HG03095 (cell line): Measurements from ENCODE around the gene N4BP3.
"Not testable (repeated sequence)": the region's sequence is repeated elsewhere in the genome, so short reads cannot be mapped to it uniquely, and the experiment has no call there.

Source experiments
- ATAC-seq: cut with Tn5 transposase; IDR thresholded peaks from one replicate; pipeline ENCODE4 v1.9.1; 2021; ENCODE audit warnings: moderate library complexity; ENCODE audit not compliant: unreplicated experiment

N4BP3 gene

DNA sequence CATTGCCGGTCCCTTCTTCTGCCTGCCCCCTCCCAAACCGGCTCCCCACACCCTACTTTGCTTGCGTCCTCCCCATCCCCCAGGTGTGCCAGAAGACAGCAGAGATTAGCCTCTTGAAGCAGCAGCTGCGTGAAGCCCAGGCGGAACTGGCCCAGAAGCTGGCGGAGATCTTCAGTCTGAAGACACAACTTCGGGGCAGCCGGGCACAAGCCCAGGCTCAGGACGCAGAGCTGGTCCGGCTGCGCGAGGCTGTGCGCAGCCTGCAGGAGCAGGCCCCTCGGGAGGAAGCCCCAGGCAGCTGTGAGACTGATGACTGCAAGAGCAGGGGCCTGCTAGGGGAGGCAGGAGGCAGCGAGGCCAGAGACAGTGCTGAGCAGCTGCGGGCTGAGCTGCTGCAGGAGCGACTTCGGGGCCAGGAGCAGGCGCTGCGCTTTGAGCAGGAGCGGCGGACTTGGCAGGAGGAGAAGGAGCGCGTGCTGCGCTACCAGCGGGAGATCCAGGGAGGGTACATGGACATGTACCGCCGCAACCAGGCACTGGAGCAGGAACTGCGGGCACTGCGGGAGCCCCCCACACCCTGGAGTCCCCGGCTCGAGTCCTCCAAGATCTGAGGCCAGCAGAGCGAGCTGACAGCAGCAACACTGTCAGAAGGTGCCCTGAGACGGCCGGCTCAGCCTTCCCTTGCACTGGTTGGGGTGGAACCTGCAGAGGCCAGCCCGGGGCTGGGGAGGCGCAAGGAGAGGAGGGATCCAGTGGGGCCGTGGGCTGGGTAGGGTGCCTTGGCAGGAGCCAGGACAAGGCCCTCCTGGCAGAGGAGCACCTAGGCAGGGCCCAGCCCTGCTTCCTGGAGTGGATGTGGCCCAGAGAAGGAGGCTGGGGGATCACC, 8.3 kb downstream of the N4BP3 start:
- no peak for ATAC-seq

DNA sequence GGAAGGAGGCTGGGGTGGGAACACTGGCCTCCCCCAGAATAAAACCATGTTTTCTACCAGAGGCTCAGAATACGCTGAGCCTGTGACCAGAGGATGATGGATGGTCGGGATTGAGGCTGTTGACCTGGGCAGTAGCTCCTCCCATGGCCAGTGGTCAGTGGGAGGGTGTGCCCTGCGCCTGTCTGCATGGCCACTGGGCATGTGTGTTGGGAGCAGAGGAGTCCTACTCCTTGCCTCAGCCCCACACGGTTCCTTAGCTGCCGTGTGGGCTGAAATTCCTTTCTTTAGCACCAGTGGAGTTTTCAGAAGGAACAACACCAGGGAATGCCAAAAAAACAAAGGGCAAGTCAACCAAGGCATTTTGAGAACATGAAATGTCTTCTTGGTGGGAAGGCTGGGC, 9.0 kb downstream of the N4BP3 start:
- ATAC-seq, result no peak

DNA sequence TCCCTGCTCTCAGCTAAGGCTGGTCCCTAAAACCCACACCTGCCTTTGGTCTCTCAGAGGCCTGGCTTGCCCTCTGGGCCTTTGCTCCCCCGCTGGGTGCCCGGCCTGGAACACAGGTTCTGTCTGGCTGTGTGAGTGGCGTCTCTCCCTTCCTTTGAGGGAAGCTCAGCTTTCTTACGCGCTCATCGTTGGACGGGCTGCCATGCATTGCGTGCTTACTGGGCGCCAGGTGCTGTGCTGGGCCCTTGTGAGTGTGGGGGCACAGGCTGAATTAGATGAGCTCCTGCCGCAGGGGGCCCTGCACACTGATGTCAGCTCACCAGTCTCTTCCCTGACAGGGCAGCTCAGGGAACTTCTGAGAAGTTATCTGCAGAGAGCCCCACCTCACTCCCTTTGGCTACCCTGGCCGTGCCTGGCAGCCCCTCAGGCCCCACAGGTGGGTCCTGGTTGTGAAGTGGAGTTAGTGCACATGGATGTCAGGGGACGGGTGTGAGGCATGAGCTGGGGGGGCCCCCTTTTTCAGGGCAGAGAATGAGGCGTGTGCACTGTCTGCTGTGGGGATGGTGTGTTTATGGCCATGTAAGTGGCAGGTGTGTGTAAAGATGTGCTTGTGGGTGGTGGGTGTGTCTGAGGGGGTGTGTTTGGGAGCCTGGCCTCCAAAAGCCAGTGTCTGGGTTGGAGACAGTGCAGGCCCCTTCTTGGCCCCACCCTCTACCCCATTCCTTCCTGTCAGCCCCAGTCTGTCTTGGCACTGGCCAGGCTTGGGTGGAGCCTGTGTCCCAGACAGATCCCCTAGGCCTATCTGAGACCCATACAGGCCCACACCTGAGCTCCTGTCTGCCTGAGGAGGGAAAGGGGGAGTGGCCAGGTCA, 10.0 kb downstream of the N4BP3 start:
- ATAC-seq, result no peak

DNA sequence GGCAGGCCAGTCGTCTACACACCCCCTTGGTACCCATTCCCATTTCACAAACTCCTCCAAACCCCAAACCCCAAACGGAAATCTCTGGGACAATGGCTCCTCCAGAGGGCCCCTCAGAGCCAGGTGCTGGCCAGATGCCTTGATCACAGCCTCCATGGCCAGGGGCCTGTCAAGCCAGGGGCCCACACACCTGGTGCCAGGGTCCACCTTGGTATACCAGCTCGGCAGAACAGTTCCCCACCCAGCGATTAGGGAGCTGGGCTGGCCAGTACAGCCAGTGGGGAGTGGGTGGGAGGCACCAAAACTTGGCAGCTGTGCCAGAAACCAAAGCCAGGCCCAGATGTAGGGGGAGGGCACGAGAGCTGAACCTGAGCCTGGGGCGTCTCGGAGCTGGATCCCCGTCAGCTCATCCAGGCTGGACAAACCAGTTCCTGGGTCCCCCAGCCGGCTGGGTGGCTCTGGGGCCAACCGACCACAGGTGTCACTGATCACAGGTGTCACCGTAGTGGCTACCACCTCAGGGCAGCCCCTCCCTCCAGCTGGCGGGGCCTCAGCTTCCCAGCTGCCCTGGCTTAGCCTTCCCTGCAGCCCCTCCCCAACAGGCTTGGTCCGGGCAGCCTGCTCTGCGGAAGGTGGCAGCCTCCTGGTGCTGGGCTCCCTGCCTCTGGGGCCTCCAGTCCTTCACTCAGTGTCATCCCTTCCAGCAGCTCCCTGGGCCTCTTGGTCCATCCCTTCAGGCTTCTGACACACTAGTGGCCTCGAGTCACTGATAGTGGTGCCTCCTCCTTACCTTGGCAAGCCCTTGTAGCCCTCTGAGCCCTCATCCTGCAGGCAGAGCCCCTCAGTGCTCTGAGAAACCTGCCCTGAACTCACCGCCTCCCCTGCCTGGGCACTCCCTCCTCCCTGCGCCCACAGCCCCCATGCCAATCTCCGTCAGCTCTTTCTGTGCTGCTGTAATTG, 10.9 kb downstream of the N4BP3 start:
- no peak for ATAC-seq

DNA sequence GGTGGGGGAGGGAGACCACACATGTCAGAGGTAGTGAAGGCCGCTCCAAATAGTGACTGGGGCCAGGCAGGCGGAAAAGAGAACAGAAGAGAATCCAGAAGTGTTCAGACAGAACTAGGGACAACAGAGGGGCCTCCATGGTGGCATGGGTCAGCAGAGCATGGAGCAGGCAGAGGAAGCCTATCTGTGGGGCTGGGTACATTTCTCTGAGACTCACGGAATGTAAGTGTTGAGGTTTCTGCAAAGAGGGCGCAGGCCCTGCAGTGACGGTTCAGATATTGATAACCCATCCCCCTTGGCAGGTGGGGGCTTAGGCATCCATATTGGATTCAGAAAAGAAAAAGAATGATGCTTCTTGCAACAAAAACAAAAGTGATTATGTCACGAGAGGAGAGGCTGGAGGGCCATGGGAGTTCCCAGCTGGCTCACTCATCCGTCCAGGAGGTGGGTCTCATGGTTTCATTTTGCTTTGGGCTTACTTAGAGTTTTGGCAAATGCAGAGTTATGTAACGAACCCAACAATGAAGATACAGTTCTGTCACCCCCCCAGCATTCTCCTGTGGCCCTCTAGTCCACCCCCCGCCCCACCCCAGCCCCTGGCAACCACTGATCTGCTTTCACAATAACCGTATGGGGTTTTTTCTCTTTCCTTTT, 12.0 kb downstream of the N4BP3 start:
- ATAC-seq, result no peak

DNA sequence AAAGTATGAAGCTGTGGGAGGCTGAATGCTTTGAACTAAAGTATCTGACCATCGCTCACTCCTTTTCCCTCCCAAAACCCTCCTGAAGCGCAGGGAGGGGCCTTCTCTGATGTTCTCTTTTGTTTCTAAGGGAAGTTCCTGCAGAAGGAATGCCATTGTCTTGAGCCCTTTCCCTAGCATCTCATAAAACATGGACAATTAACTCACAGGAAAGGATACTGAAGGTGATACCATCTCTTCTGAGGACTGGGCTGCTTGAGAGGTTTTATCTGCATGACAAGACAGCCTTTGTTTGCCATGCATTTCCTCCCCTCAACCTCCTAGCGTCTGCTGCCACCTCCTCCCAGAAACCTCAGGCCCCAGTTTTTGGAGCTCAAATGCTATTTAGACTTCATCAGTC, 13.2 kb downstream of the N4BP3 start:
- no peak for ATAC-seq

DNA sequence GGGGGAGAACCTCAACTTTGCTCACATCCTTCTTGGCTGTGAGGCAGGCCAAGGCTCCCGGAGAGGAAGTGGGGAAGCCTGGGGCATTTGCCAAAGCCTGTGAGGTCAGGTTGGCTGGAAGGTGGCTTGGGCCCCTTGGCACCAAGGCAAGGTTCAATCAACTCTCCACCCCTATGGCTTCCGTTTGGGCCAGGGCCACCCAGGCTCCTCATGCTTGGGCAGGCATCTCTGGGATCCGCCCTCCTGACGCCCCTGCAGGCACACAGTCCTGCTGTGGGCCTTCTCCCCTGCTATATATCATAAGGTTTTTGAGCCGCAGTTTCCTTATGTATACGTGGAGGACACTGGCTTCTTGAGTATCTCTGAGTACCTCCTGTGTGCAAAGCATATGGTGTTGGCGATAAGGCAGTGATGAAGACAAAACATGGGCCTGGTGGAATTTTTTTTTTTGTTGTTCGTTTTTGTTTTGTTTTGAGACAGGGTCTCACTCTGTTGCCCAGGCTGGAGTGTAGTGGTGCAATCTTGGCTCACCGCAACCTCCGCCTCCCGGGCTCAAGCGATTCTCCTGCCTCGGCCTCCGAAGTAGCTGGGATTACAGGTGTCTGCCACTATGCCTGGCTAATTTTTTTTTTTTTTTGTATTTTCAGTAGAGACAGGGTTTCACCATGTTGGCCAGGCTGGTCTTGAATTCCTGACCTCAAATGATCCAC, 14.1 kb downstream of the N4BP3 start:
- ATAC-seq, result not testable (repeated sequence)

DNA sequence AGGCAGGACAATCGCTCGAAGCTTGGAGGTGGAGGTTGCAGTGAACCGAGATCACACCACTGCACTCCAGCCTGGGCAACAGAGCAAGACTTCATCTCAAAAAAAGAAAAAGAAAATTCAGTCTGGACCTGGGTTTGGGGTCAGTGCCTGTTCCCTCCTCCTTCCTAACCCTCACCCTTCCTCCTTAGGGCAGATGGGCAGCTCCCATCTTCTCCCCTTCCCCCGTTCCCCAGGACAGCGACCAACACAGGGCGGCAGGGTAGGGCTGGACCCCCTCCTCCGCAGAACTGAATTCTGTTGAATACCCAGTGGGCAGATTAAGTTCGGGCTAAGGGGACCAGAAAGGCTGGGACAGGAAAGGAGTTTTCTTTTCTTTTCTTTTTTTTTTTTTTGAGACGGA, 16.0 kb downstream of the N4BP3 start:
- no peak for ATAC-seq

DNA sequence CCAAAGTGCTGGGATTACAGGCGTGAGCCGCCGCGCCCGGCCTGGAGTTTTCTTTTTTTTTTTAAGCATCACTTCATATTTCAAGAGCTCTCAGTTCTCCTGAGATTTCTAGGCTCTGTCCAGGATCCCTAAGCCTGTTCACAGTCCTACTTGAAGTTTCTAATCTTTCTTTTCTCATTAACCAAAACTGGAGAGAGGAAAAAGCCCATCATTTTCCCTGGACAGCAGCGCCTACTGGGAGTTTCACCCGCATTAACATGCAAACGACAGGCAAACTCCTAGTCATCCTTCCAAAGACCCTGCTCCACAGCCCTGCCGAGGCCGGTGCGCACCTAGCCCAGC, 16.9 kb downstream of the N4BP3 start:
- ATAC-seq, result not testable (repeated sequence)

DNA sequence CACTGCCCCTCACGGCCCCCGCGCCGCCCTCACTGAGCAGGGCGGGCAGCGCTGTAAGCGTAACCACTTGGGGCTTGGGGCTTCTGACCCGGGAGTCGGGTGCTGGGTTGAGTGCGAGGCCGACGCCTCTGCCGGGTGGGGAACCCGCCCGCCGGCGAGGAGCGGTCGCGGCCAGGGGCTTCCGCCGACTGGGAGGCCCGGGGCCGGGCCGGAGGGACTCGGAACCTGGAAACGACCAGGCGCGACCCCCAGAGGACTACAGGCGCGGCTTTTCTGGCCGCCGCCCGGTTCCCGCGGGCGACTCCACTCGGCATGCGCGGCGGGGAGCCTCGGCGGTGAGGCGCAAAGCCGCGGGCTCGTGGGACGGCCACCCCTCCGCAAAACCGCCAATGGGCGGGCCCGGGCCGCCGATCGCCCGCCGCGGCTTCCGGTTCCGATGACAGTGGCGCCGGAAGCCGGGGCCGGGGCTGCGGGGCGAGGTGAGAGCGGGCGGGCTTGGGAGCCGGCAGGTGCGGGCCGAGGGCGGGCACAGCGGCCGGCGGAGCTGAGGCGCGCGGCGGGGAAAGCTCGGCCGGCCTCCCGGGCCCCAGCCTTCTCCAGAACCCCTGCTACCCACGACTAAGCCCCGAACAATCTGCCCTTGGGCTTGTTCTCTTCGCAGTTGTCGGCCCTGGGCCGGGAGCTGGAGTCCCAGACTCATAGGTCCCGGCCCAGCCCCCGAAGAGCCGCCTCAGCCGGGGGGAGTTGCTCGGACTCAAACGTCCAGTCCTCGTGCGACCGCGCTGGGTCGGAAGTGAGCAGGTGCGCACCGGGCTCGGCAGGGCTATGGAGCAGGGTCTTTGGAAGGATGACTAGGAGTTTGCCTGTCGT, 17.5 kb downstream of the N4BP3 start, which contains the start of gene RMND5B:
Gene RMND5B, plus strand, starts transcription at position 439 of the 870 bp plus-strand sequence. CDS start 7,106 bp downstream, outside the sequence.
- peak; percentile 87 for ATAC-seq

DNA sequence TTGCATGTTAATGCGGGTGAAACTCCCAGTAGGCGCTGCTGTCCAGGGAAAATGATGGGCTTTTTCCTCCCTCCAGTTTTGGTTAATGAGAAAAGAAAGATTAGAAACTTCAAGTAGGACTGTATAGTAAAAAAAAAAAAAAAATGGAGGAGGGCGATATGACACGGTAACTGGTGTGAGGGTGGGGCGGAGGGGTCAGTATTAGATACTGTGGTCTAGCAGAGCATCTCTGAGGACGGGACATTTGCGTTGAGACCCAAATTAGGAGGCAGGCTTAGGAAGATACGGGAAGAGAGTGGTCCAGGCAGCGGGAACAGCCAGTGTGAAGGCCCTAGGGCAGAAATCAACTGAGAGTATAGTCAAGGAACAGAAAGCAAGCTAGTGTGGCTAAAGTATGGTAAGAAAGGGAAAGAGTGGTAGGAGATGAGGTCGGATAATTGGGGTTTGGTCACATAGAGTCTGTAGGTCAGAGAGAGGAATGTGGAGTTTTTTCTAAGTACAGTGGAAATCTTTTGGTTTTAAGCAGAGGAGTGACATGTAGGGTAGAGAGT, 18.2 kb downstream of the N4BP3 start:
- no peak for ATAC-seq

DNA sequence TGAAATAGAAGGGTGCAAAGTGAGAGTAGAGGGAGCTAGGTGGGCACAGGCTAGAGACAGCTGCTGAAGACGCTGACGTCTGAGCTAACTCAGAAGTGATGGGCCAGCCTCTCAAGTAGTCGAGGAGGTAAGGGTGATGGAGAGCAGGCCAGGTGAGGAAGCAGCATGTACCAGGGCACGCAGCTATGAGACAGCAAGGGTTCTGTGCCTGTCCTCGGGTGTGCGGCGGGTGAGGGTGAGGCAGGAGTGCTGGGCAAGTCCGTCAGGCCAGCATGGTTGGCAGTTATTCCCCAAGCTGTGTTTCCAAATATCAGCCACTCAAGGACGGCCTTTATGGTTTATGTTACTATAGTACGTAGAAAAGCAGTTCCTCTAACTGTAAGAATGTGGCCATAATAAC, 23.7 kb downstream of the N4BP3 start:
- no peak for ATAC-seq

DNA sequence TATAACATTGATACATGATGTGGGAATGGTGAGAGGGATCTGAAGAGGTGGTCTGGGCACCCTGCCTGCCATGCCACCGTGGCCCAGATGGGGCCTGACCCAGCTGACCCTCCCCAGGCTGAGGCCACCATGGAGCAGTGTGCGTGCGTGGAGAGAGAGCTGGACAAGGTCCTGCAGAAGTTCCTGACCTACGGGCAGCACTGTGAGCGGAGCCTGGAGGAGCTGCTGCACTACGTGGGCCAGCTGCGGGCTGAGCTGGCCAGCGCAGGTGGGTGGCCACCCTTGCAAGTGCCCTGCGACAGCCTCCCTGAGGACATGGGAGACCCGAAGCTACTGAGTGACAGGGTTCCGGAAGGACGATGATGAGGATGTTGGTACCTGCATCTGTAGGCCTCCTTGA, 24.7 kb downstream of the N4BP3 start:
- no peak for ATAC-seq

DNA sequence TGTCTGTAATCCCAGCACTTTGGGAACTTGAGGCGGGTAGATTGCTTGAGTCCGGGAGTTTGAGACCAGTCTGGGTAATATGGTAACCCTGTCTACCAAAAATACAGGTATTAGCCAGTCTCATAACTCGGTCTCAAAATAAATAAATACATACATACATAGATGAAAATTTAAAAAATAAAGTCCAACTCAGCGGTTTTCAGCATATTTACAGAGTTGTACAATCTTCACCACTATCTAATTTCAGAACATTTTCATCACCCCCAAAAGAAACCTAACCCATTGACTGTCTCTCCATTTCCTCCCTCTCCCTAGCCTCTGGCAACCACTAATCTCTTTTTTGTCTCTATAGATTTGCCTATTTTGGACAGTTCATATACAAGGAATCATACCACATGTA, 28.2 kb downstream of the N4BP3 start:
- no peak for ATAC-seq

DNA sequence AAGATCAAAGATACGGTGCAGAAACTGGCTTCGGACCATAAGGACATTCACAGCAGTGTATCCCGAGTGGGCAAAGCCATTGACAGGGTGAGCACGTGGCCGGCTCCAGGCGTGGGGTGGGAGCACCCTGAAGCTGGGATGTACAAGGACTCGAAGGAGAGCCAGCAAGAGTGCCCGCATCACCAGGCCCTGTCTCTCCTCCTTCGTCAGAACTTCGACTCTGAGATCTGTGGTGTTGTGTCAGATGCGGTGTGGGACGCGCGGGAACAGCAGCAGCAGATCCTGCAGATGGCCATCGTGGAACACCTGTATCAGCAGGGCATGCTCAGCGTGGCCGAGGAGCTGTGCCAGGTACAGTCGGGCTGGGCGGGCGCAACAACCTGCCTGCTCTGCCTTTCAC, 29.3 kb downstream of the N4BP3 start:
- ATAC-seq, result no peak

DNA sequence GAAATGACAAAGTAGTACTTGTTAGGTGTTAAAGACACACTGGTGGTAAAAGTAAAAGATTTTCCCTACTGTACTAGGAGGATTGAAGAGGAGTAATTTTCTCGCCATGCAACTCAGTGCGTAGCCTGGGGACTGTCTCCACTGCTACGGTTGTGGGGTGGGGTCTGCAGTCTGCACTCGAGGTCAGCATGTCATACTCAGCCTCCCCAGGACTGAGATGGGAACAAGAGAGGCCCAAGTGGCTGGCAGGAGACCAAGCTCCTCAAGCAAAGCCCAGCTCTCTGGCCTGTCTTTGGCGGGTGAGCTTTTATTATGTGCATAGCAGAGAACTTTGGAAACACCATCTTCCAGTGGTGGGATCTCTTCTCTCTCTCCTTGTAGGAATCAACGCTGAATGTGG, 29.9 kb downstream of the N4BP3 start:
- ATAC-seq, result no peak

DNA sequence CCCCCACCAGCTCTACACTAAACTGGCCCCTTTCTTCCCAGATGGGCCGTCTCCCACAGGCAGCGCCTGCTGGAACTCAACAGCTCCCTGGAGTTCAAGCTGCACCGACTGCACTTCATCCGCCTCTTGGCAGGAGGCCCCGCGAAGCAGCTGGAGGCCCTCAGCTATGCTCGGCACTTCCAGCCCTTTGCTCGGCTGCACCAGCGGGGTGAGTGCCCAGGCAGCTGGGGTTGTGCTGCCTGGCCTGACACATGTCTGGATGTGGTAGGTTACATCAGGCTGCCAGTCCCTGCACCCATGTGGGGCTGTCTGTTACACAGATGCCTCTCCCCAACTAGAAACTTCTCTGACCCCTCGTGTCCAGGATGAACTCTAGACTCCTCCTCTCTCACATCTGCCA, 30.6 kb downstream of the N4BP3 start:
- no peak for ATAC-seq
